ENCODE measurements around the gene PHLPP1. TPM values are rescaled to one million over a fixed set of nuclear protein-coding genes. Genes with fewer than 3 reads are reported as not detected.

Gene PHLPP1
- total and polyA plus RNA-seq, 2 of the 13 experiments (the other 11 are each of a cell fraction or from before 2014, with no cell fraction given), result 9.8 to 18.5 TPM

- no peak for TF ChIP-seq MLLT10 (CRISPR knock-in tag; IDR thresholded peaks at IDR 0.05)
- TF ChIP-seq SNAI1 (CRISPR knock-in tag; IDR thresholded peaks at IDR 0.05; ENCODE audit: borderline replicate concordance), result no peak
- no peak for TF ChIP-seq THAP7 (CRISPR knock-in tag; IDR thresholded peaks at IDR 0.05)
- TF ChIP-seq, protein P1, sequence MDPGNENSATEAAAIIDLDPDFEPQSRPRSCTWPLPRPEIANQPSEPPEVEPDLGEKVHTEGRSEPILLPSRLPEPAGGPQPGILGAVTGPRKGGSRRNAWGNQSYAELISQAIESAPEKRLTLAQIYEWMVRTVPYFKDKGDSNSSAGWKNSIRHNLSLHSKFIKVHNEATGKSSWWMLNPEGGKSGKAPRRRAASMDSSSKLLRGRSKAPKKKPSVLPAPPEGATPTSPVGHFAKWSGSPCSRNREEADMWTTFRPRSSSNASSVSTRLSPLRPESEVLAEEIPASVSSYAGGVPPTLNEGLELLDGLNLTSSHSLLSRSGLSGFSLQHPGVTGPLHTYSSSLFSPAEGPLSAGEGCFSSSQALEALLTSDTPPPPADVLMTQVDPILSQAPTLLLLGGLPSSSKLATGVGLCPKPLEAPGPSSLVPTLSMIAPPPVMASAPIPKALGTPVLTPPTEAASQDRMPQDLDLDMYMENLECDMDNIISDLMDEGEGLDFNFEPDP (CRISPR knock-in tag; conservative IDR thresholded peaks at IDR 0.05), result no peak
- TF ChIP-seq, protein P2, sequence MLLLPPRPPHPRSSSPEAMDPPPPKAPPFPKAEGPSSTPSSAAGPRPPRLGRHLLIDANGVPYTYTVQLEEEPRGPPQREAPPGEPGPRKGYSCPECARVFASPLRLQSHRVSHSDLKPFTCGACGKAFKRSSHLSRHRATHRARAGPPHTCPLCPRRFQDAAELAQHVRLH (CRISPR knock-in tag; IDR thresholded peaks at IDR 0.05; ENCODE audit: borderline replicate concordance, low read depth), result no peak
- TF ChIP-seq SNAPC2 (CRISPR knock-in tag; IDR thresholded peaks at IDR 0.05), result no peak
- TF ChIP-seq FOXC1 (CRISPR knock-in tag; IDR thresholded peaks at IDR 0.05; ENCODE audit: borderline replicate concordance), result no peak
- TF ChIP-seq ZNF605 (CRISPR knock-in tag; IDR thresholded peaks at IDR 0.05), result no peak
- TF ChIP-seq HOXA5 (CRISPR knock-in tag; IDR thresholded peaks at IDR 0.05), result no peak
- TF ChIP-seq ZNF232 (CRISPR knock-in tag; IDR thresholded peaks at IDR 0.05; ENCODE audit: borderline replicate concordance), result no peak
- TF ChIP-seq ZBTB49 (CRISPR knock-in tag; IDR thresholded peaks at IDR 0.05; ENCODE audit: borderline replicate concordance), result no peak
- TF ChIP-seq NCOR1 (IDR thresholded peaks at IDR 0.05; ENCODE audit: borderline replicate concordance, low read length), result 0 out of 2 replicates have a peak, but pooled peaks have one; percentile 31
- TF ChIP-seq, protein P3, sequence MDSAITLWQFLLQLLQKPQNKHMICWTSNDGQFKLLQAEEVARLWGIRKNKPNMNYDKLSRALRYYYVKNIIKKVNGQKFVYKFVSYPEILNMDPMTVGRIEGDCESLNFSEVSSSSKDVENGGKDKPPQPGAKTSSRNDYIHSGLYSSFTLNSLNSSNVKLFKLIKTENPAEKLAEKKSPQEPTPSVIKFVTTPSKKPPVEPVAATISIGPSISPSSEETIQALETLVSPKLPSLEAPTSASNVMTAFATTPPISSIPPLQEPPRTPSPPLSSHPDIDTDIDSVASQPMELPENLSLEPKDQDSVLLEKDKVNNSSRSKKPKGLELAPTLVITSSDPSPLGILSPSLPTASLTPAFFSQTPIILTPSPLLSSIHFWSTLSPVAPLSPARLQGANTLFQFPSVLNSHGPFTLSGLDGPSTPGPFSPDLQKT (CRISPR knock-in tag; IDR thresholded peaks at IDR 0.05; ENCODE audit: borderline replicate concordance), result no peak
- no peak for TF ChIP-seq ZNF572 (CRISPR knock-in tag; IDR thresholded peaks at IDR 0.05)
- TF ChIP-seq, protein P4, sequence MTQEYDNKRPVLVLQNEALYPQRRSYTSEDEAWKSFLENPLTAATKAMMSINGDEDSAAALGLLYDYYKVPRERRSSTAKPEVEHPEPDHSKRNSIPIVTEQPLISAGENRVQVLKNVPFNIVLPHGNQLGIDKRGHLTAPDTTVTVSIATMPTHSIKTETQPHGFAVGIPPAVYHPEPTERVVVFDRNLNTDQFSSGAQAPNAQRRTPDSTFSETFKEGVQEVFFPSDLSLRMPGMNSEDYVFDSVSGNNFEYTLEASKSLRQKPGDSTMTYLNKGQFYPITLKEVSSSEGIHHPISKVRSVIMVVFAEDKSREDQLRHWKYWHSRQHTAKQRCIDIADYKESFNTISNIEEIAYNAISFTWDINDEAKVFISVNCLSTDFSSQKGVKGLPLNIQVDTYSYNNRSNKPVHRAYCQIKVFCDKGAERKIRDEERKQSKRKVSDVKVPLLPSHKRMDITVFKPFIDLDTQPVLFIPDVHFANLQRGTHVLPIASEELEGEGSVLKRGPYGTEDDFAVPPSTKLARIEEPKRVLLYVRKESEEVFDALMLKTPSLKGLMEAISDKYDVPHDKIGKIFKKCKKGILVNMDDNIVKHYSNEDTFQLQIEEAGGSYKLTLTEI (CRISPR knock-in tag; conservative IDR thresholded peaks at IDR 0.05), result no peak
- TF ChIP-seq, protein P5, sequence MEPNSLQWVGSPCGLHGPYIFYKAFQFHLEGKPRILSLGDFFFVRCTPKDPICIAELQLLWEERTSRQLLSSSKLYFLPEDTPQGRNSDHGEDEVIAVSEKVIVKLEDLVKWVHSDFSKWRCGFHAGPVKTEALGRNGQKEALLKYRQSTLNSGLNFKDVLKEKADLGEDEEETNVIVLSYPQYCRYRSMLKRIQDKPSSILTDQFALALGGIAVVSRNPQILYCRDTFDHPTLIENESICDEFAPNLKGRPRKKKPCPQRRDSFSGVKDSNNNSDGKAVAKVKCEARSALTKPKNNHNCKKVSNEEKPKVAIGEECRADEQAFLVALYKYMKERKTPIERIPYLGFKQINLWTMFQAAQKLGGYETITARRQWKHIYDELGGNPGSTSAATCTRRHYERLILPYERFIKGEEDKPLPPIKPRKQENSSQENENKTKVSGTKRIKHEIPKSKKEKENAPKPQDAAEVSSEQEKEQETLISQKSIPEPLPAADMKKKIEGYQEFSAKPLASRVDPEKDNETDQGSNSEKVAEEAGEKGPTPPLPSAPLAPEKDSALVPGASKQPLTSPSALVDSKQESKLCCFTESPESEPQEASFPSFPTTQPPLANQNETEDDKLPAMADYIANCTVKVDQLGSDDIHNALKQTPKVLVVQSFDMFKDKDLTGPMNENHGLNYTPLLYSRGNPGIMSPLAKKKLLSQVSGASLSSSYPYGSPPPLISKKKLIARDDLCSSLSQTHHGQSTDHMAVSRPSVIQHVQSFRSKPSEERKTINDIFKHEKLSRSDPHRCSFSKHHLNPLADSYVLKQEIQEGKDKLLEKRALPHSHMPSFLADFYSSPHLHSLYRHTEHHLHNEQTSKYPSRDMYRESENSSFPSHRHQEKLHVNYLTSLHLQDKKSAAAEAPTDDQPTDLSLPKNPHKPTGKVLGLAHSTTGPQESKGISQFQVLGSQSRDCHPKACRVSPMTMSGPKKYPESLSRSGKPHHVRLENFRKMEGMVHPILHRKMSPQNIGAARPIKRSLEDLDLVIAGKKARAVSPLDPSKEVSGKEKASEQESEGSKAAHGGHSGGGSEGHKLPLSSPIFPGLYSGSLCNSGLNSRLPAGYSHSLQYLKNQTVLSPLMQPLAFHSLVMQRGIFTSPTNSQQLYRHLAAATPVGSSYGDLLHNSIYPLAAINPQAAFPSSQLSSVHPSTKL (CRISPR knock-in tag; IDR thresholded peaks at IDR 0.05), result peak; percentile 1; the same call in 1 of the 2 replicates
- TF ChIP-seq HNRNPUL1 (IDR thresholded peaks at IDR 0.05; ENCODE audit: low read depth, low read length), result no peak
- TF ChIP-seq SMAD3 (CRISPR knock-in tag; IDR thresholded peaks at IDR 0.05), result no peak
Observed at GRCh38 chr18:62715436-62715758, at the start of gene PHLPP1 (continued).
